Stimulated activated memory B cell treated with anti-CD40 and anti-IgM and Interleukin-4, amounts not matched to agents 10 μg/mL and 1 μg/mL and 100 μg/mL, for 72 hours (primary cell): ENCODE data around the gene C18orf63.

Experiments used
- ATAC-seq: fragments of 150-1000 bp; cut with Tn5 transposase; 2 replicates; pipeline ENCODE4 v1.10.0; 2021
- H3K27ac Mint-ChIP-seq: one replicate; pipeline ENCODE4 v1.8.0; 2022; ENCODE audit warnings: mild to moderate bottlenecking, mixed read lengths
- H3K27me3 Mint-ChIP-seq: one replicate; pipeline ENCODE4 v1.8.0; 2022; ENCODE audit warnings: mixed read lengths
- H3K36me3 Mint-ChIP-seq: one replicate; pipeline ENCODE4 v1.8.0; 2022; ENCODE audit warnings: mixed read lengths
- H3K4me1 Mint-ChIP-seq: one replicate; pipeline ENCODE4 v1.8.0; 2022; ENCODE audit warnings: mixed read lengths
- H3K4me3 Mint-ChIP-seq: one replicate; pipeline ENCODE4 v1.8.0; 2022; ENCODE audit warnings: mild to moderate bottlenecking, moderate library complexity, mixed read lengths
- H3K9me3 Mint-ChIP-seq: one replicate; pipeline ENCODE4 v1.8.0; 2022; ENCODE audit warnings: mixed read lengths

C18orf63 gene

GRCh38 chr18:74333091-74333490 is 17.5 kb downstream of the C18orf63 start:
- ATAC-seq = no peak

GRCh38 chr18:74334242-74334893 is 18.7 kb downstream of the C18orf63 start:
- ATAC-seq = peak; percentile 82
- H3K4me3 Mint-ChIP-seq = no peak overlapping the region

More at GRCh38 chr18:74333091-74333490, 17.5 kb downstream of the C18orf63 start:
- Mint-ChIP-seq H3K36me3 (no peaks in the 10 kb centered on the region), H3K27ac (no peak overlapping the region), H3K9me3 (no peaks in the 10 kb centered on the region), H3K4me3 (no peak overlapping the region), H3K27me3 (no peaks in the 10 kb centered on the region), H3K4me1 (peaks cover 14% of the 10 kb centered on the region)

GRCh38 chr18:74336656-74337055 is 21.0 kb downstream of the C18orf63 start:
- no peak overlapping the region for H3K27ac Mint-ChIP-seq
- H3K27me3 Mint-ChIP-seq = no peaks in the 10 kb centered on the region

More at GRCh38 chr18:74334242-74334893, 18.7 kb downstream of the C18orf63 start:
- H3K27me3 Mint-ChIP-seq = no peaks in the 10 kb centered on the region
- peaks cover 14% of the 10 kb centered on the region for H3K4me1 Mint-ChIP-seq
- H3K27ac Mint-ChIP-seq = peak overlapping the region; percentile 57
- no peaks in the 10 kb centered on the region for H3K36me3 Mint-ChIP-seq
- no peaks in the 10 kb centered on the region for H3K9me3 Mint-ChIP-seq

GRCh38 chr18:74337155-74337911 is 21.7 kb downstream of the C18orf63 start:
- Mint-ChIP-seq H3K27me3 (no peaks in the 10 kb centered on the region), H3K4me1 (peaks cover 14% of the 10 kb centered on the region), H3K4me3 (no peak overlapping the region), H3K27ac (no peak overlapping the region), H3K9me3 (no peaks in the 10 kb centered on the region), H3K36me3 (no peaks in the 10 kb centered on the region)
- ATAC-seq = no peak

More at GRCh38 chr18:74336656-74337055, 21.0 kb downstream of the C18orf63 start:
- Mint-ChIP-seq H3K4me1 (peaks cover 14% of the 10 kb centered on the region), H3K9me3 (no peaks in the 10 kb centered on the region), H3K4me3 (no peak overlapping the region), H3K36me3 (no peaks in the 10 kb centered on the region)
- ATAC-seq = no peak

- no peaks in the 10 kb centered on the region for H3K27me3 Mint-ChIP-seq
- H3K4me1 Mint-ChIP-seq = peaks cover 14% of the 10 kb centered on the region
- no peak for ATAC-seq
- H3K4me3 Mint-ChIP-seq = no peak overlapping the region
- H3K9me3 Mint-ChIP-seq = no peaks in the 10 kb centered on the region
- no peak overlapping the region for H3K27ac Mint-ChIP-seq
- H3K36me3 Mint-ChIP-seq = no peaks in the 10 kb centered on the region
These were observed 22.3 kb downstream of the C18orf63 start for GRCh38 chr18:74337912-74338309.

GRCh38 chr18:74342416-74343043 is 26.9 kb downstream of the C18orf63 start:
- H3K36me3 Mint-ChIP-seq = no peaks in the 10 kb centered on the region
- H3K27ac Mint-ChIP-seq = no peak overlapping the region
- no peak overlapping the region for H3K4me3 Mint-ChIP-seq
- no peaks in the 10 kb centered on the region for H3K4me1 Mint-ChIP-seq
- no peaks in the 10 kb centered on the region for H3K27me3 Mint-ChIP-seq
- no peaks in the 10 kb centered on the region for H3K9me3 Mint-ChIP-seq
- no peak for ATAC-seq

GRCh38 chr18:74346206-74346605 is 30.6 kb downstream of the C18orf63 start:
- no peaks in the 10 kb centered on the region for H3K9me3 Mint-ChIP-seq
- H3K36me3 Mint-ChIP-seq = no peaks in the 10 kb centered on the region
- H3K27me3 Mint-ChIP-seq = no peaks in the 10 kb centered on the region
- ATAC-seq = no peak
- H3K4me1 Mint-ChIP-seq = peaks cover 2% of the 10 kb centered on the region
- H3K27ac Mint-ChIP-seq = no peak overlapping the region
- H3K4me3 Mint-ChIP-seq = no peak overlapping the region

GRCh38 chr18:74348581-74348980 is 32.9 kb downstream of the C18orf63 start:
- Mint-ChIP-seq H3K4me1 (peaks cover 6% of the 10 kb centered on the region), H3K27ac (no peak overlapping the region), H3K27me3 (no peaks in the 10 kb centered on the region), H3K36me3 (no peaks in the 10 kb centered on the region), H3K4me3 (no peak overlapping the region), H3K9me3 (no peaks in the 10 kb centered on the region)
- no peak for ATAC-seq

- H3K27me3 Mint-ChIP-seq = no peaks in the 10 kb centered on the region
- H3K4me3 Mint-ChIP-seq = no peak overlapping the region
- H3K4me1 Mint-ChIP-seq = peaks cover 8% of the 10 kb centered on the region
- H3K36me3 Mint-ChIP-seq = no peaks in the 10 kb centered on the region
- no peak overlapping the region for H3K27ac Mint-ChIP-seq
- H3K9me3 Mint-ChIP-seq = no peaks in the 10 kb centered on the region
- ATAC-seq = no peak
These were observed 35.7 kb downstream of the C18orf63 start for GRCh38 chr18:74351354-74351753.

GRCh38 chr18:74353169-74353775 is 37.6 kb downstream of the C18orf63 start:
- no peak overlapping the region for H3K4me3 Mint-ChIP-seq
- no peaks in the 10 kb centered on the region for H3K36me3 Mint-ChIP-seq
- no peak for ATAC-seq
- no peak overlapping the region for H3K27ac Mint-ChIP-seq
- H3K9me3 Mint-ChIP-seq = no peaks in the 10 kb centered on the region
- H3K4me1 Mint-ChIP-seq = peaks cover 23% of the 10 kb centered on the region
- no peaks in the 10 kb centered on the region for H3K27me3 Mint-ChIP-seq

GRCh38 chr18:74356959-74357358 is 41.3 kb downstream of the C18orf63 start:
- Mint-ChIP-seq H3K4me3 (peak overlapping the region; percentile 43), H3K9me3 (no peaks in the 10 kb centered on the region), H3K36me3 (no peaks in the 10 kb centered on the region), H3K27ac (no peak overlapping the region), H3K4me1 (peaks cover 17% of the 10 kb centered on the region), H3K27me3 (peaks cover 24% of the 10 kb centered on the region)
- no peak for ATAC-seq

GRCh38 chr18:74360852-74361655 is 45.4 kb downstream of the C18orf63 start:
- Mint-ChIP-seq H3K36me3 (no peaks in the 10 kb centered on the region), H3K27me3 (peaks cover 24% of the 10 kb centered on the region), H3K9me3 (no peaks in the 10 kb centered on the region), H3K4me1 (peaks cover 17% of the 10 kb centered on the region), H3K27ac (no peak overlapping the region), H3K4me3 (no peak overlapping the region)
- ATAC-seq = no peak

GRCh38 chr18:74367905-74368304 is 52.3 kb downstream of the C18orf63 start:
- Mint-ChIP-seq H3K36me3 (no peaks in the 10 kb centered on the region), H3K27ac (no peak overlapping the region), H3K27me3 (peaks cover 20% of the 10 kb centered on the region), H3K4me3 (no peak overlapping the region), H3K9me3 (no peaks in the 10 kb centered on the region), H3K4me1 (no peaks in the 10 kb centered on the region)
- no peak for ATAC-seq

- H3K4me1 Mint-ChIP-seq = no peaks in the 10 kb centered on the region
- peaks cover 20% of the 10 kb centered on the region for H3K27me3 Mint-ChIP-seq
- H3K4me3 Mint-ChIP-seq = no peak overlapping the region
- H3K9me3 Mint-ChIP-seq = no peaks in the 10 kb centered on the region
- no peaks in the 10 kb centered on the region for H3K36me3 Mint-ChIP-seq
- no peak for ATAC-seq
- H3K27ac Mint-ChIP-seq = no peak overlapping the region
These were observed 53.5 kb downstream of the C18orf63 start for GRCh38 chr18:74368901-74369705.
